Measurements from ENCODE around the gene ZBTB46.

Gene ZBTB46

DNA sequence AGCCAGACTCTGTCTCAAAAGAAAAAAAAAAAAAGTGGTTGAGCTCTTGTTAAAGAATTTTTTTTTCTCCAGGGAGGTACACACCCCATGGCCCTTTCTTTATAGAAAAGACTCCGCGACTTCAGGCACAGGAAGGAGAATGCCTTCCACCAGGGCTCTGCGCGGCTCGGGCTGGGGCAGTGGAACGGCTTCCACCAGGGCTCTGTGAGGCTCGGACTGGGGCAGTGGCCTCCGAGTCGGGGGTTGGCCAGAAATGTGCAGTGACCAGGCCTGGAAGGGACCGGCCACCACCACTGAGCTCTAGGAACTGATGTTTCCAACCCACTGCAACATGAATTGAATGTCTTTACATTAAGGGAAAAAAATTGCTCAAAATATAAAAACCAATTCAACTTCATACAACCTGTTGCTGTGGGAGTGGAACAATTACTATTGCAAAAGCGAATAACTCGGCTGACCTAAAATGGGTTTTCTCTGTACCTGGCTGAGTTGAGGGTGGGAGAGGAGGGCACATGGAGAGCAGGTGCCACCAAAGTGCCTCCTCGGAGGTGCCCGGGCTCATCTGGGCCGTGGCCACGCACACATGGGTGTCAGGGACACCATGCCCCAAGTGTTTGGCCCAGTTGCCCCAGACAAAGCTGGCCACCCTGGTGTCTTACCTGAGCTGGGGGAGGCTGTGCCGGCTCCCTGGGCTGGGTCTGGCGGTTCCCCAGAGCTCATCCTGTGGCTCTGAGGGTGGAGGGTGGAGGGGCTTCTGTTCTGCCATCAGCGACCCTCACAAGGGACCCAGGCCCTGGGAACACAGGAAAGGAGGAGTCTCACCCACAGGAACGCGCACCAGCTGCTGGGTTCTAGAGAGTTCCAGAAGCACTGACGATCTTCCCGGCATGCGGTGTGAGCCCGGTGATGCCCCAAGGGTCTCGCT is 62.2 kb downstream of the ZBTB46 start:
- no peak for DNase-seq (ENCODE audit: low spot score)
- no peak for FAIRE-seq

DNA sequence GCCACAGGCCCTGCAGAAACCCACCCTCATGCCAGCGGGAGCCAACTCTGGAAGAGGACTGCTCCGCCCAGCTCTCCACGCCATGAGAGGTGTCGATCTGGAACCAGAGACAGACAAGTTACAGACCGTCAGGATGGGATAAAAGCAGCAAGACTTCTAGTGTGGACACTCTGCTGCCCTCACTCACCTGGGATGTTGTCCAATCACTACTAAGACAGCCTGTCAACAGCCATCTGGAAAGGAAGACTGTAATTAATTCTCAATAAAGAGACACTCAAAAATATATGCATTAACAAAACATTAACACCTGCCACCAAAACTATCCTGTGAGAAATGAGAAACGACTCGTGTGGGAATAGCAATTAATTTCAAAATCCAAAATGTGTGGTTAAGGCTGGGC is 63.2 kb downstream of the ZBTB46 start:
- FAIRE-seq, result no peak

DNA sequence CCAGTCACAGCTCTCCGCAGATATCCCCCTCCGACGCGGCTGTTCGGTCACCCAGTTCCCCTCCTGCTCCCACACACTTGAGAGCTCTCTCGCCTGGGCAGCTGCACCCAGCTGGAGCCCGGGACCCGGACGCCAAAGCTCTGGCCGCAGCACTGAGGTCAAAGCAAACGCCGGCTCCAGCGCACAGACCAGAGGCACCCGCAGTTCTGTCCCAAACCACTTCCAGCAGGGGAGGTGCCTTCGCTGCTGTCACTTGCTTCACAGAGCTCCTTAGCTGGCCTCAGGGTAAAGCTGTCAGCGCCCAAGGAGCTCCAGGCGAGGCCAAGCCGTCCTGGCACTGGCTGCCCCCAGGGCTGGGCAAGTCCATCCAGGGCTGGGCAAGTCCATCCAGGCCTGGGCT is 63.6 kb downstream of the ZBTB46 start:
- DNase-seq (ENCODE audit: low spot score), result no peak
- no peak for FAIRE-seq

More for the DNA sequence above, 63.2 kb downstream of the ZBTB46 start:
- no peak for DNase-seq (ENCODE audit: low spot score)

DNA sequence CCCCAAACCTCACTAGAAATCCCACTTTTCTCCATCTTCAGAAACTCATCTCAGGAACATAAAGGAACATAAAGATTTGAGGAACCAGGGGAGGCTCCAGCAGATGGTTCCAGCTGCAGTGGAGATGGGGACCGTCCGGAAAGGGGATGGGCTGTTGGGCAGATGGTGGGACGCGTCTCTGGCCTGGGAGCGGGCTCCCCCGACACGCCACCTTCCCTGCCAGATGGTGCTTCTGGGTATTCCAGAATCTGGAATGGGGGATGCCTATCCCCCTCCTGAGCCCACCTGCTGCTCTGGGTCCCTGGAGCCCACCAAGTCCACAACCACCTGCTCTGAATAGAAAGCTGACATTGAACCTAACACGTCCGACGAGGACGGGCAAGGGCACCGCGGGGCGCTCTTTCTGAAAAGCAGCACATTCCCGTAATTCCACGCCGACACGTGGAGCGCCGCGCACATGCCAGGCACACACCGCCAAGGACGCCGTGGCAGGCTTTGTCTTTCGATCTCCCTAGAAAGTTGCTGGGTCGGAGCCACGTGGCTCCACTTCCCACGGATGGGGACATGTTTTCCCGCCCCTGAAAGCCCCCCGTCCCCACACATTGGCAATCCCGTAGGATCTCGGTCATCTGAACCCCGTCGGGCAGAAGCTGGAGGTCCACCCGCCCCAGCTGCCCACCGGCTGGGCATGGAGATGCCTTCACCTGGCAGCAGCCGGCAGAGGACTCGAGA is 64.2 kb downstream of the ZBTB46 start:
- FAIRE-seq (no peak), DNase-seq (ENCODE audit: low spot score) (no peak)

DNA sequence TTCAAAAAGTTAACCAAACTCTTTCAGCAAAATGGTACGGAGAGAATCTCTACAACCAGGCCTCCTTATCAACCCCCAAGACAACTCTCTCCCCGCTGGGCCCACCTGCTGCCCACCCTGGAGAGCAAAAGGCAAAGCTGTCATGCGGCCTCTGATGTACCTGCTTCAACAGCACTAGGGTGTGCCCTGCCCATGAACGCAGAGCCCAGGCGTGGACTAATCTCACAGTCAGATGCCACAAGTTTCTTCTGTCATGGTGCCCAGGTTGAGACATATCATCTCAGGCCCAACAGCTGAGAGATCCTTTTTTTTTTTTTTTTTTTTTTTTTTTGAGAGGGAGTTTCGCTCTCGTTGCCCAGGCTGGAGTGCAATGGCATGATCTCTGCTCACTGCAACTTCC is 65.2 kb downstream of the ZBTB46 start:
- DNase-seq (ENCODE audit: low spot score) (no peak), FAIRE-seq (no peak)

DNA sequence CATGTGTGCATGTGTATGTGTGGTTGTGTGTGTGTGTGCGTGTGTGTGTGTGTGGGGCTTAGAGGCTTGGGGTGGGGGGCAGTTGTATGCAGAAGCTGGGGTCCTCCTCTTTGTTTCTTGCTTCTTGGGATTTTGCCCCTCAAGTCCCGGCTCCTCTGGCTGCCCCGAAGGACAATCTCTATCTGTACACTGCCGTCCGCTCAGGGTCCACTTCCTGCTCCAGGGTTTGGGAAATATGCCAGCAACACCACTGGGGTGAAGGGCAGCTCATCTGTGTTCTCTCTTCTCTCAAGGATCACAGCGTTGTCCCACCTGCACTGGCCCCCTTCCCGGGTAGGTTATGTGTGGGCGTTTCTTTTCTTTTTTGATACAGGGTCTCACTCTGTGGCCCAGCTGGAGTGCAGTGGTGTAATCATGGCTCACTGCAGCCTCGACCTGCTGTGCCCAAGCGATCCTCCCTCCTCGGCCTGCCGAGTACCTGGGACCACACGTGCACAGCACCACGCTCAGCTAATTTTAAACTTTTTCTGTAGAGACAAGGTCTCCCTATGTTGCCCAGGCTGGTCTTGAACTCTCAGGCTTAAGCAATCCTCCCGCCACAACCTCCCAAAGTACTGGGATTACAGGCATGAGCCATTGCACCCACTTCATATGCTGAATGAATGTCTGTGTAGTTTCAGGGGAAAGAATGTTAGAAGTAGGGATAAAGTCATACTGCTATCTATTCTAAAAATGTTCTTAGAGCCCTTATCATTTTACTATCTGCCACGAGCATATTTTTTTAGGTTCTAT is 65.8 kb downstream of the ZBTB46 start:
- FAIRE-seq (no peak), DNase-seq (ENCODE audit: low spot score) (no peak)

DNA sequence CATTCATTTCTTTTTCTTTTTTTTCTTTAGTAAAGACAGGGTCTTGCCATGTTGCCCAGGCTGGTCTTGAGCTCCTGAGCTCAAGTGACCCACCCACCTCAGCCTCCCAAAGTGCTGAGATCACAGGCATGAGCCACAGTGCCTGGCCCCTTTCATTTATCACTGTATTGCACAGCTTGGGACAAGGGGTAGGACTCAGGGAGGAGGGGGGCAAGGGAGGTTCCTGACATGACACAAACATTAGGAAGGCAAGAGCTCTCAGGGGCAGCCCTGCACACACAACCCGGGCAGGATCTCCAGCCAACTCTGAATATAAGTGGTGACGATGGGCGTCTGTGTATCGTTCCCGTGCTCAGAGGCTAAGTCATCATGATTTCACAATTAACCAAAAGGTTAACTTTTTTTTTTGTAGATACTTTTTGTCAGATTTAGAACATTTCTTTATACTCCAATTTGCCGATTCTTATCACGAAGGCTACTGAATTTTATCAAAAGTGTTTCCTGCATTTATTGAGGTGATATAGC is 71.6 kb downstream of the ZBTB46 start:
- no peak for DNase-seq (ENCODE audit: low spot score)
- FAIRE-seq, result no peak

DNA sequence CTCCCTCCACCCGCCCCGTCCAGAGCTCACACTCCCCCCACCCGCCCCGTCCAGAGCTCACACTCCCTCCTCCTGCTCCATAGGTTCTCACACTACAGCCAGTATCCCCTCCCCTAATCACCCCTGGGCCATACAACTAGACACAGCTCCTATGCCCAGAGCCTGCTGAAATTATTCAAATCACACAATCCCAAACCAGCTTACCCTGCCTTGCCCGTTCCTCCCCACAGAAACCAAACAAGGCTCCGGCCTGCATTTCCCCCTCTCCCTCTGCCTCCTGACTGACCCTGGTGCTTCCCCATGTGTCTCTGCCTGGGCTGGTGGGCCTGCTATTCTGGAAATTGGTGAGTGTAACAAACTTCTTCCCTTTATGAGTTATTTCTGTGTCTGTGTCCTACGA is 72.9 kb downstream of the ZBTB46 start:
- DNase-seq (ENCODE audit: low spot score) (no peak), FAIRE-seq (no peak)

DNA sequence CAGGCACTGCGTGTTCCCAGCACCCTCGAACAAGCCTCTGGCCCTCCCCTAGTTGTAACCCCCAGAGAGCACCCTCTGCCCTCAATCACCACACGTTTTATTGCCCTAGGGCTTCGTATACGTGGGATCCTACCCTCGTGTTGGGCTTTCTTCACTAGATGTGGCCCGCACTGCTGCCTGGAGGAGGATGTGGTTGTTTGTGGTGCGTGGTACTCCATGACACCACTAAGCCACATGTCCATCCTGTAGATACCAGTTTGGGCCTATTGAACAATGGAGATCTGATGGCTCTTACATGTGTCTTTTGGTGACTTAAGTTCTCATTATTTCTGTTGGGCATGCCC is 74.4 kb downstream of the ZBTB46 start:
- FAIRE-seq, result no peak
- no peak for DNase-seq (ENCODE audit: low spot score)

DNA sequence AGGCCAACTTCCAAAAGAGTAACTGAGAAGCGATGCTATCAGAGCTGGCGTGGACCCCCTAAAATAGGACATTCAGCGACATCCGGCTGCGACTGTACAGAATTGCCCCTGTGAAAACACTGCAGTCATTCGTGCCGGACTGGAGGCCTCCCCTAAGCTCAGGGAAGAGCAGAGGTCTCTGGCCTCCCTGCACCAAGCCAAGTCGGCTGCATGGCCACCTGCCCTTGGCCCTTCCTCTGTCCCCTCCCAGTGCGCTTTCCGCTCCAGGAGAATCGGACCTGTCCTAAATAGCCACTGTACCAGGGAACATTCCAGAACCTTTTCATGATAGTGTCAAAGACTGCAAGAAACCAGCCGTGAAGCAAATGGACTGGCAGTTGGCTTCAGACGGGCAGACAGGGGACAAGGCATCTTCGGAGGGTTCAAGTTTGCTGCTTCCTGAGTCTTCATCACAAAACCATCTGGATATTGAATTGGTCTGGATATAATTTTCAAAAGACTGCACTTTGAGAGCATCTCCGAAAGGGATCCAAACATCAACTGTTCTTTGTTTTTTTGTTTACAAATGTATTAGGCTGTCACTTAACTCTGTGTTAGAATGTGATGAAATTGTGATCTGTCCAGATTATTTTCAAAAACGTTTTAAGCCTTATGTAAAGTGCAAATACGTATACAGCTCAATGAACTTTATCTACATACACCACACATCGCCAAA is 75.0 kb downstream of the ZBTB46 start:
- no peak for FAIRE-seq

DNA sequence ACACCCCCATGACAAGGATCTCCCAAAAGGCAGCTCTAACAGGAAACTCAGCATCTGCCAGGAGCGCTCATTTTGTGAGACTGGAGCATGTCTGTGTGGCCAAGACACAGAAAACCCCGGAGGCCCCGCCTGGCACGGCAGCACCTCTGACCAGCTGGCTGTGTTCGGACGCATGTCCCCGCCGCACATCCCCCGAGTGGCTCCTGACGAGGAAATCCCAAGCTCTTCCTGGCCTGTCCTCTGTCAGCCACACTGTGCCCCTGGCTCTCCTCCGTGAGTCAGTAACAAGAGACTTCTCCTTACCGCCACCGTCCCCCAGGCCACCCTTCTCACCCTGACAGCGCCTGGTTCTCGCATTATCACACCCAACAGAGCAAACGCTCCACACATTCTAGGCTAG is 77.1 kb downstream of the ZBTB46 start:
- FAIRE-seq (no peak), DNase-seq (ENCODE audit: low spot score) (no peak)

More for the DNA sequence above, 75.0 kb downstream of the ZBTB46 start:
- DNase-seq (ENCODE audit: low spot score), result no peak

DNA sequence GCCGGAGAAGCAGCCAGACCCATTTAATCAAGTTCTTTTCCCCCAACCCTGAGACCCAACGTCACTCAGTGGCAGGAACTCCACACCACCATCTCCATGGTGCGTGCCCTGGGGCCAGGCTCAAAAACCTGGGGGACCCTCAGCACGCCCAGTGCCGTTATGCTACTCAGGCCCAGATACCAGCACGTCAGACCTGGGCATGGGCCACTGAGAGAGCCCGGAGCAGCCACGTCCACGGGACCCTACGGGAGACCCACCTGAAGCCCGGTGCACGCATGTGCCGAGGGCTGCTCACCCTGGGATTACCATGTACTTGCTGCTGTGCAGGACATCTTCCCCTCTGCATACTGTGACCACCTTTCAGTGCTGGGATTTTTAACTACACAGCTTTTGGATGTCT is 77.7 kb downstream of the ZBTB46 start:
- DNase-seq (ENCODE audit: low spot score), result no peak
- FAIRE-seq, result no peak

DNA sequence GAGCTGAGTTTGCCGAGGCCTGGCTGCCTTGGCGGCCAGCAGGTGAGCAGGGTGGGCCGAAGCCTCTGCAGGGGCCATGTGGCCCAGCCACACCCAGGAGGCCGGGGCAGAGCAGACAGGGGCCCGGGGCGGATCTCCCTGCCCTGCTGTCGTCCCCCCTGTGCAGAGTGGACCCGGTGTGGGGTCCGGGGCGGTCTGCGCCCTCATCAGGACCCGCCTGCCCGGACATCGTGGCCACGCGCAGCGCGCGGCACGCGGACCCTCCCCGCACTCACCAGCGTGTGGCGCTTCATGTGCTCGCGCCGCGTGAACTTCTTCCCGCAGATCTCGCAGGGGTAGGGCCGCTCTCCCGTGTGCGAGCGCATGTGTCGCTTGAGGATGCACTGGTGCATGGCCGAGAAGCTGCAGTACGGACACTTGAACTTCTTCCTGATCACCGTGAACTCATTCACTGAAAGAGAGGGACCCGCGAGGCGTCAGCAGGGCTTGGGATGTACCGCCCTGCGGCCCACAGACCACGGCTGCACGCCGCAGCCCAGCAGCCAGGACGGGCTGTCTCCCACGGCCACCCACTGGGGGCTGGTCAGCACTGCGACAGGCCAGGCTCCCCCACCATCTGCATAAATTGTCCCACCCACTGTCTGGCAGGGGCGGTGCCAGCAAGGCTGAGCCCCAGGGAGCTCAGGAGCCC is 78.5 kb downstream of the ZBTB46 start:
- FAIRE-seq (no peak), DNase-seq (ENCODE audit: low spot score) (no peak)

DNA sequence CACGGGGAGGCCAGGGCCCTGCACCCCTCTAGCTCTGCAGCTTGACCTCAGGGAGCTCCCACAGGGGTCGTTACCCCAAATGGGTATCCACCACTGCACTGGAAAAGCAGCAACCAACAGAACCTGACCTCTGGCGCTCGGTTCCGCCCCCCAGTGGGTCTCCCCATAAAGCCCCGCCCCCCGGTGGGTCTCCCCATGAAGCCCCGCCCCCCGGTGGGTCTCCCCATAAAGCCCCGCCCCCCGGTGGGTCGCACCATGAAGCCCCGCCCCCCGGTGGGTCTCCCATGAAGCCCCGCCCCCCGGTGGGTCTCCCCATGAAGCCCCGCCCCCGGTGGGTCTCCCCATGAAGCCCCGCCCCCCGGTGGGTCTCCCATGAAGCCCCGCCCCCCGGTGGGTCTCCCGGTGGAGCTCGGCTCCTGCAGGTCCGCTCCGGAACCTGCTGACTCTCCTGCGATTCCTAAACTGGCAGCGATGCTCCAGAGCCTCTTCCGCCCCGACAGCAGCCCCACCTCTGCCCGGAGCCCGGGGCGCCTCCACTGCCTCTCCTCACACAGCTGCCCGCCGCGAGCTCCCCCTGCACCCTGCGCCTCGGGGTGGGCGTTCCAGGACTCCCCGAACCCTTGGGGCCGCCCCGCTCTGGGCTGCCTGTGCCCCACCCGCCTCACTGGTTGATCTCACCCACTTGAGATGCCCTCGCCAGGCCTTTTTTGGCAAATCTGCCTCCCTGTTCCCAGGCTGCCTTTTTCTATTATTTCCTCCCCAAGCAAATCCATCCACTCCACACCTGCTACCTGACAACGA is 79.4 kb downstream of the ZBTB46 start:
- FAIRE-seq (no peak), DNase-seq (ENCODE audit: low spot score) (no peak)

DNA sequence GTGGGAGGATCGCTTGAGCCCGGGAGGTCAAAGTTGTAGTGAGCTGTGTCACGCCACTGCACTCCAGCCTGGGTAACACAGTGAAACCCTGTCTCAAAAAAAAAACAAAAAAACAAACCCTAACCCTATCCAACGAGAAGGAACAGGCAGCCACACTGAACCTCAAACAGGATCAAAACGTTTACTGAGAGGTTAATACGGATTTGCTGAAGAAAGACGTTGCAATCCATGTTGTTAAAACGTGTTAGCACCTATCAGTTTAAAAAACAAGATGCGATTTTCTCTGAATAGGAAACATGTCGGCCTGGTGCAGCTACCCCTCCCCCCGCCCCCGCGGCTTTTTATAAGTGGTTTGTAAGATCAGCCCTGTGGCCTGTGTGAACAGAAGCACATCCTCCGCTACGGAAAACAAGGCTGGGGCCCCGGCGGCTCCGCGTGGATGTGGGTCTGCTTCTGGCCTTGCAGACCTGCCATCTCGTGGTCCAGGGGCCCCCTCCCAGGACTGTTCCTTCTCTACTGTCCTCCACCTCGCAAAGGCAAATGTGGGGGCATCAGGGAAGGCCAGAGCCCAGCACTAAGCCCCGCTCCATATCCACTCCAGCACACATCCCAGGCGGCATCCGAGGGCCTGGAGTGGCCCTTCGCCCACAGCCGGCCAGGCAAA is 80.1 kb downstream of the ZBTB46 start:
- FAIRE-seq, result no peak
- DNase-seq (ENCODE audit: low spot score), result no peak

DNA sequence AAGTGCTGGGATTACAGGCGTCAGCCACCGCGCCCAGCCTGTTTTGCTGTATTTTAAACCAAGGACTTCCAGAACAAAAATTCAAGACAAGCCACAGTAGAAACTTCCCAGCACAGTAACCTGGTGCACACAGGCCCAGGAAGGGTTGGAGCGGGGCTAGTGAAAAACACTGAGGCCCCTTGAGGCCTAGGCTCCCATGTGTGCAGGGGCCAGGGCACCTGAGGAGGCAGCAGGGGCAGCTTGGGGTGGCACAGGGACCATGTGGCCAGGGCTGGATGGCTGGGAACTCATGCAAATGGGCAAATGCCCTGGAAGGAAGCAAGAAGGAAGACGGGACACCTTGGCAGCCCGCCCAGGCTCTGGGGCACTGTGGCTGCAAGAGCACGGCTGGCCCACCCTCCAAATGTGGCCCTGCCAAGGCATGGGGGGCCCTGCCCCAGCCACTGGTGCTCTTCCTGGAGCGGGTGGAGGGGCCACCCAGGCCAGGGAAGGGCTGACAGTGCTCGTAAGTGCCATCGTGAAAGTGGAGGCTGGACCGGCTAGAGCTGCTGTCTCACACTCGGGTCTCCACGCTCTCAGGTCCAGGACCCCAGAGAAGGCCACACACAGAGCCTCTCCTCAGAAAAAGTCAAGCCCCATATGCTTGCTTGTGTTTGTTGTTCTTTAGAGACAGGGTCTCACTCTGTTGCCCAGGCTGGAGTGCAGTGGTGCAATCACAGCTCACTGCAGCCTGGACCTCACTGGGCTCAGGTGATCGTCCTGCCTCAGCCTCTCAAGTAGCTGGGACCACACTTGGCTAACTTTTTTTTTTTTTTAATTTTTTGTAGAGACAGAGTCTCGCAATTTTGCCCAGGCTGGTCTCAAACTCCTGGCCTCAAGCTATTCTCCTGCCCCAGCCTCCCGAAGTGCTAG is 81.2 kb downstream of the ZBTB46 start:
- FAIRE-seq, result no peak
- DNase-seq (ENCODE audit: low spot score), result no peak

DNA sequence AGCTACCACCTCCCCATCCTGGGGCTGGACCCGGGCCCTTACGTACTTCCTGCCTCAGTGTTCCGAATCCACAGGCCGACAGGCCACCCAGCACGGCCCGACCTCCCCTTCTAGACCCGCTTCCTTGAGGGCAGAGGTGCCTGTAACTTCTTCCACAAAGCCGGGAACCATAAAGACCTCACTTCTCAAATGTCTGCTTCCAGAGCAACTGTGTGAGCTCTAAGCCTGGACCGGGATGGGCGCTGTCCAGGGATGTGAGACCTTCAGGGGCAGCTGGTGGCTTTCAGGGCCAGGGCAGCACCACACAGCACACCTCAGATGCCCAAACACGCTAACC is 82.2 kb downstream of the ZBTB46 start:
- FAIRE-seq (no peak), DNase-seq (ENCODE audit: low spot score) (no peak)

Data from urothelium cell line (cell line).